Activated T-helper 1 cell treated with Interleukin-2 at 50 U/mL for 16 hours (primary cell): ENCODE measurements around the gene ZNF513.
A peak's percentile ranks its signal among the peaks of the same experiment; 100 is the strongest.

ENCODE experiments used
- DNase-seq: peaks from one replicate; pipeline ENCODE4 v3.0.0-alpha.2; 2020; ENCODE audit warnings: low read depth

ZNF513 gene

GRCh38 chr2:27381577-27382181 lies 1.1 kb upstream of the ZNF513 start:
- no peak for DNase-seq

DNA sequence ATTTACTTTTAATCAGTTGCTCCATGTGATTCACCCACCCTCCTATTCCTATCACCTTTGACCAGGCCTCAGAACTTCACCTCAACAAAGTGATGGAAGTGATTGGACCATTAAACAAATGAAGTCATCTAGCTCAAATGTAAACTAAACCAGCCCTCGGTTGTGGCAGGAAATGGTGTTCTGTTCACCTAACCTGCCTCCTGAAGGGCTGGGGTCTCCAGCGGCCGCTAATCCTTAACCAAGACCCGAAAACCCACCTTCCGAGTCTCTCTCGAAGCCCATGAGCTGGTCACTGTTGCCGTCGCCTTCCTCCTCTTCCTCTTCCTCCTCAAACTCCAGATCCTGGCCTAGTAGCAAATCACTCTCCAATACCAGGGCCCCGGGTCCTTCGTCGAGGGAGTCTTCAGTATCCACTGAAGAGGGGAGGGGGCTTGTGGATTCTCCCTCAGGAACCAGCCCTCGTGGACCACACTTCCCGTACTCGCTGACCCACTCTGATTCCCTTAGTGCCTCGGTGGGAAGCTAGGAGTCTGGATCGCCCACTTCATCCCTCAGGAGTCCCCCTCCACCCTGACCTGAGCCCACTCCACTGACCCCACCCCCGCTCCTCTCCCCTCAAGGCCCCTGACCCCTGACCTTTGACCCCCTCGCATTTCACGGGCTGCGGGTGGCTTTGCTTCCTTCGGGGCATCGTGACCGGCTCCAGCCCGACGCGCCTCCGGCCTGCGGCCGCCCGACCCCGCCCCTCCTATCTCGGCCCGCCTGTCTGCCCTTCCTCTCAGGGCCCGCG lies 503 bp downstream of the ZNF513 start:
- DNase-seq: peak; percentile 25

GRCh38 chr2:27379383-27379835 lies 1.1 kb downstream of the ZNF513 start:
- no peak for DNase-seq

- DNase-seq: no peak
Measured at GRCh38 chr2:27378809-27379290, 1.7 kb downstream of the ZNF513 start.

- DNase-seq: no peak
Measured at GRCh38 chr2:27378096-27378808, 2.3 kb downstream of the ZNF513 start.

DNA sequence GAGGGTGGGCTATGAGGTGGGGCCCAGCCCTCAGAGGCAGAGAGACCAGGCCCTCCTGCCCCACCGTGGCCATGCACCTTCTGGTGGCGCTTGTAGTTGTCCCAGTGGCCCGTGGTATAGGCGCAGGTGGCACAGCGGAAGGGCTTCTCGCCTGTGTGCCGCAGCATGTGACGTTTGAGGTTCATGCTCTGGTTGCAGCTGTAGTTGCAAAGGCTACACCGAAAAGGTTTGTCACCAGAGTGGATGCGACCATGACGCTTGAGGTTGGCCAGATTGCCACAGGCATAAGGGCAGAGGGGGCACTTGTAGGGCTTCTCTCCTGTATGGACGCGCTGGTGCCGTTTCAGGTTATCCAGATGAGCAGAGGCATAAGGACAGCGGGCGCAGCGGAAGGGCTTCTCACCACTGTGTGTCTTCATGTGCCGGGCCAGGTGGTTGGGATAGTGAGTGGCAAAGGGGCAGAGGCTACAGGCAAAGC lies 2.9 kb downstream of the ZNF513 start:
- DNase-seq: no peak

DNA sequence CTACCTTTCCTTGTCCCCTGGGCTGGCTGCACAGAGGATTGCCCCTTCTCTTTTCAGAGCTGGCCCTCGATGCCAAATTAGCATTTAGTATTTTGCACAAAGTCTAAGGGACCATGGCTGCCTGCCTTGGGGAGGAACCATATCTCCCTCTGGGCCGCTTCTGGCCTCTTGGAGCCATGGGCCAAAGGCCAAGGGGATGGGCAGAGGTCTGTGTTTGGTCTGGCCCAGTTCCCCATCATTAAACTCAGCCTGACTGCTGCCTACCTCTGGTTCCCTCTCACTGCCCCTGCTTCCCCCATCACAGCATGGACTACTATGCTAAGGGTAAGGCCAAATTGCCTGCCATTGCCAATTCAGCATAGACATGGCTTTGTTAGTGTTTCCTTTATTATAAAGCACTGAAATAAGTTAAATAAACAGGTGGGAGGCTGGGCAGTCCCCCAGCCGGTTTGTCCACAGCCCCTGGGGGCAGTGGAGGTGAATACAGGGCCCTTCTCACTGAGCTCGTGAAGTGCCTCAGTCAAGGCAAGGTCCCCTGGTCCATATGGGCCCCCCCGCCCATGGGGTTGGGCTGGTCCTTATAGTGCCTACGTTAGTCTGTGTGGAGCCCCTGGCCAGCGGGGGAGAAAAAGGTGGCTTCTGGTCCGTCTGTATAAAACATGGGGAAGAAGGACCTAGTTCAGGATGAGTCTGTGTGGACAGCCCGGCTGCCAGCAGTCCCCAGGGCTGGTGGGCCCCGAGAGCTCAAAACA lies 3.5 kb downstream of the ZNF513 start:
- DNase-seq: no peak

- no peak for DNase-seq
Measured at GRCh38 chr2:27376151-27376865, 4.2 kb downstream of the ZNF513 start.

- no peak for DNase-seq
Measured at GRCh38 chr2:27375513-27376099, 4.9 kb downstream of the ZNF513 start.

DNA sequence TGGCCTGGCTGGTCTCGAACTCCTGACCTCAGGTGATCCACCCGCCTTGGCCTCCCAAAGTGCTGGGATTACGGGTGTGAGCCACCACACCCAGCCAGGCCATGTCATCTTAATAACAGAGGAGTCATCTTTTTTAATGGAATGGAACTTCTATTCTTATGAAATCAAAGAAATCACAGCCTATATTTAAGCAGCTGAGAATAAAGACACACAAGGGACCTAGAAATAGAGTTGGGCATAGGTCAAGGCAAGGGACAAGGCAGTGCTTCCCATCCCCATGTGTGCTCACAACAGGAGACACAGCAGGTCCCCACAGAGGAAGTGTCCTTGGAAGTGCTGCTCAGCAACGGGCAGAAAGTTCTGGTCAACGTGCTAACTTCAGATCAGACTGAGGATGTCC lies 7.0 kb downstream of the ZNF513 start:
- no peak for DNase-seq

DNA sequence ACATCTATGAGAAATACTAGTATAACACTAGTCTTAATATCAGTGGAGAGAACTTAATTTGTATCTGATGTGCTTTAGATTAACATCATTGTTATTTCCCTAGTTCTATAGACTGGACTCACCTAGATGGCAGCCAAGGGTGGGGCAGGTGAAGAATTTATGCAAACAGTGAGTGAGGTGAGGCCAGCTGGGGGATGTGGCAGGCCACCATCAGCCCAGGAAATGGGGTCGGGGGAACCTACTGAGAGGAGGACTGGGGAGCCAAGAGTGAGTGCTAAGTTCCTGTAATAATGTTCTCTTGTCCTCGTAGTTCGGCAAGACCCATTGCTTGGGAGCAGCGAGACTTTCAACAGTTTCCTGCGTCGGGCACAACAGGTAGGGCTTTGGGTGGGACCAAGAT lies 7.6 kb downstream of the ZNF513 start:
- no peak for DNase-seq

GRCh38 chr2:27370816-27371620 lies 9.5 kb downstream of the ZNF513 start:
- DNase-seq: no peak

DNA sequence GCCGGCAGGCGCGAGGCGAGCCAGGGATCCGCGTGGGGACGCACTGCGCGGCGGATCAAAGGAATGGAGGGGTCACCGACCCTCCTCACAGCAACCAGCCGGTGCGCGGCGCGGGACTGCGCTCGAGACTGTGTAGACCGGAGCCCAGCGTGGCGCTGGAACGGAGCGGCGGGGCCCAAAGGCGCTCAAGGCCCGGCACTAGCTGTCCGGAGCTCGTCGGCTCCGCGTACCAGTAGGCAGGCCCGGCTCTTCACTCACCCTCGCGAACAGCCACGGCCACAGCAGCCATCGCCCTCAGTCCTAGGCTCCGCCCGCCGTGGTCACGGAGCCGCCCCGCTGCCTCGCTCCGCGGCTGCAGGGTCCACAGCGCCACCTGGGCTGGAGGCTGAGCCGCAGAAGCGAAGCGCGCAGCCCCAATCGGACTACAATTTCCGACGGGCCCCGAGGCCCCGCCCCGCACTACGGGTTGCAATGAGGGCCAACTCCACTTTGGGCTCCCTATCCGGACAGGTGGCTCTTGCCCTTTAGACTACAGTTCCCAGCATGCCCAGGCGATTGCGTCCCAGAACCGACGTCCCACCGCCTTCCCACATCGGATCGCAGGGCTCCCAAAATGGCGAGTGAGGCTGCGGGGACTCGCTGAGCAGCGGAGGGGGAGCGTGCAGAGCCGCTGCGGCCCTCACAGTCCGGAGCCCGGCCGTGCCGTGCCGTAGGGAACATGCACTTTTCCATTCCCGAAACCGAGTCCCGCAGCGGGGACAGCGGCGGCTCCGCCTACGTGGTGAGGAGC lies 10.3 kb downstream of the ZNF513 start, which contains the start of the genes EIF2B4 and SNX17:
EIF2B4 (minus strand) TSS at position 313 of the 790 bp plus-strand sequence; CDS start at position 289, 24 bp downstream.
SNX17 (plus strand) TSS at position 591 of the 790 bp plus-strand sequence; CDS start at position 719, 128 bp downstream.
- DNase-seq: peak; percentile 99

DNA sequence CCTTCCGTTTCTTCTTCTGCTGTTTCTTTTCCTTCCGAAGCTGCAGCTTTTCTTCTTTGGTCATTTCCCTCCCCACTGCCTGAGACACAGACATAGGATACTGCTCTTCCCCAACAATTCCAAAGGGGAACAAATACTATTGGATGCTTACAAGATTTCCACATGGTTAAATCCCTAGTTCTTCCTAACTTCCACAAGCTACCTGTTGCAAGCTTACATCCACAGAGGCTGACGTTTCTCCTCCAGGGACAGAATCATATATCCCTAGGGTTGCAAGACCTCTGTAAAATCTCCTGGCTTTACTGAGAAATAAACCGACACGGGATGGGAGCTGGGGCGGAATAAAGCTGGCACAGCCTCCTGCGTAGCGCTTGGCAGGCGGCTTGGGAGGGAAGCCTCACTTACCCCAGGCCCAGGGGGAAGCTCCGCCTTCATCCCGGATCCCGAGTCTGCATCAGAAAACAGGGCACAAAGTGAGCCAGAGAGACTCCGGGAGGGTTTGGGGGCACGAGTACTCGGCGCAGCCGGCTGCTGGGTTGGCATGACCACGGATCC lies 11.0 kb downstream of the ZNF513 start:
- DNase-seq: no peak

- no peak for DNase-seq
Measured at GRCh38 chr2:27363933-27364332, 16.6 kb downstream of the ZNF513 start.

GRCh38 chr2:27362678-27363420 lies 17.7 kb downstream of the ZNF513 start:
- no peak for DNase-seq

- DNase-seq: peak; percentile 82
Measured at GRCh38 chr2:27356382-27357181, 24.0 kb downstream of the ZNF513 start, which contains the start of gene GTF3C2. Gene GTF3C2, minus strand, starts transcription at chr2:27356764. Its CDS starts 13,210 bp downstream, at chr2:27343554.
